Memory B cell (primary cell): ENCODE measurements around the gene DMAC1.

ENCODE experiments used
- ATAC-seq: fragments of 150-1000 bp; cut with Tn5 transposase; 2 replicates; pipeline ENCODE4 v1.10.0; 2021; ENCODE audit warnings: low read depth, mild to moderate bottlenecking, moderate library complexity
- DNase-seq, 2 donors: peaks; one replicate each; pipeline ENCODE4 v3.0.0; 2022; ENCODE audit warnings: low spot score in 2 of 2
- H3K27ac Mint-ChIP-seq: one replicate; pipeline ENCODE4 v1.8.0; 2022; ENCODE audit warnings: mild to moderate bottlenecking, moderate library complexity, mixed read lengths
- H3K27me3 Mint-ChIP-seq: one replicate; pipeline ENCODE4 v1.8.0; 2022; ENCODE audit warnings: mixed read lengths
- H3K36me3 Mint-ChIP-seq: one replicate; pipeline ENCODE4 v1.8.0; 2022; ENCODE audit warnings: mild to moderate bottlenecking, mixed read lengths
- H3K4me1 Mint-ChIP-seq: one replicate; pipeline ENCODE4 v1.8.0; 2022; ENCODE audit warnings: mixed read lengths
- H3K4me3 Mint-ChIP-seq: one replicate; pipeline ENCODE4 v1.8.0; 2022; ENCODE audit warnings: mild to moderate bottlenecking, moderate library complexity, mixed read lengths
- H3K9me3 Mint-ChIP-seq: one replicate; pipeline ENCODE4 v1.8.0; 2022; ENCODE audit warnings: mixed read lengths

Gene DMAC1

DNA sequence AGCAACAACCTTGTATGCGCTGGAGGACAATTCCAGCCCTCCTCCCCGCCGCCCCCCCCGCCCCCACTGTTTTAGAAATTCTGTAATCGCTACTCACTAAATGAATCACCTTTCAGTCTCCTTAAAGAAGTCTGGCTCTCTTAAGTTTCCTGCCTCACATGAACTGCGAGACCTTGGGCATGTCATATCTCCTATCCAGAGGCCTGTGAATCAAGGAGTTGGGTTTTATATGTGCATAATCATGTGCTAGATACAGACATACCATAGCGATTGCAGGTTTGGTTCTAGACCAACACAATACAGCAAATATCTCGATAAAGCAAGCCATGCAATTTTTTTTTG lies 337 bp upstream of the DMAC1 start:
- H3K4me1 Mint-ChIP-seq: peaks cover 10% of the 10 kb centered on the region
- ATAC-seq (no peak), DNase-seq (no peak)
- H3K36me3 Mint-ChIP-seq: peaks cover 12% of the 10 kb centered on the region
- H3K4me3 Mint-ChIP-seq: peak overlapping the region; percentile 93
- H3K27ac Mint-ChIP-seq: peak overlapping the region; percentile 90
- H3K27me3 Mint-ChIP-seq: no peaks in the 10 kb centered on the region
- H3K9me3 Mint-ChIP-seq: no peaks in the 10 kb centered on the region

DNA sequence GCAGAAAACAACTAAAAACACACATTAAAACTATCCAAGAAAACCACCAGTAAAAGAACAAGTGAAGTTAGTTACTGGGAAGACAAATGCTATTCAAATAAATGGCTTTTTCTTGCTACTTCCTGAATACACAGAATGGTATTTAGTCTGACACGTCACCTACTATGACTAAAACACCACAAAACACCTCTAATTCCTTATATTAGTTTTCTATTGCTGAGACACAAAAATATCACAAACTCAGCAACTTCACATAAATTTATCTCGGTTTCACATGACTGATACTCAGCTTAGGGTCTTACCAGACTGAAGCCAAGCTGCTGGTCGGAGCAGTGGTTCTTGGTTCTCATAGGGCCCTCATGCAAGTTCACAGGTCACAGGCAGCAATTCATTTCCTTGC lies 5.4 kb downstream of the DMAC1 start:
- Mint-ChIP-seq H3K27me3 (no peaks in the 10 kb centered on the region), H3K36me3 (peaks cover 29% of the 10 kb centered on the region), H3K4me1 (peaks cover 20% of the 10 kb centered on the region), H3K27ac (no peak overlapping the region), H3K4me3 (no peak overlapping the region), H3K9me3 (no peaks in the 10 kb centered on the region)
- DNase-seq (no peak), ATAC-seq (no peak)

GRCh38 chr9:7791394-7791793 lies 8.2 kb downstream of the DMAC1 start:
- no peak overlapping the region for H3K27ac Mint-ChIP-seq
- ATAC-seq (no peak), DNase-seq (no peak)
- peaks cover 13% of the 10 kb centered on the region for H3K4me1 Mint-ChIP-seq
- no peaks in the 10 kb centered on the region for H3K9me3 Mint-ChIP-seq
- peaks cover 22% of the 10 kb centered on the region for H3K36me3 Mint-ChIP-seq
- no peak overlapping the region for H3K4me3 Mint-ChIP-seq
- no peaks in the 10 kb centered on the region for H3K27me3 Mint-ChIP-seq

DNA sequence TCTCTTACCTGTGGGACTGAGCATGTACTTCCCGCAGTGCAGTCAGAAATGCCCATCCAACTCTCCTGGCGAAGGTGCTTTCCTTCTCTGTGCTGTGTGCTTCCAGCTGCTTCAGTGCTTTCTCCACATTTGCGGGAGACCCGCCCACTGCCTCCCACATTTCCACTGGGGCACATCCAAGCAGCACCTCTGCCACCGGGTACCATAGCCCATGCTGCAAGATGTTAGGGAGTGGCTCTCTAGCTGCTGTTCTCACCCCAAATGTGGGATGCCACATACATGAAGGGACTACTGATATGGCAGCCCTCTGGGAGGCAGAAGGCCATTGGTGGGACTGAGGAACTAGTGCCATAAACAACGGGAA lies 8.8 kb downstream of the DMAC1 start:
- peaks cover 20% of the 10 kb centered on the region for H3K36me3 Mint-ChIP-seq
- ATAC-seq: no peak
- no peak for DNase-seq
- H3K4me3 Mint-ChIP-seq: no peak overlapping the region
- peaks cover 13% of the 10 kb centered on the region for H3K4me1 Mint-ChIP-seq
- H3K9me3 Mint-ChIP-seq: no peaks in the 10 kb centered on the region
- H3K27me3 Mint-ChIP-seq: no peaks in the 10 kb centered on the region
- H3K27ac Mint-ChIP-seq: no peak overlapping the region

- Mint-ChIP-seq H3K27me3 (no peaks in the 10 kb centered on the region), H3K9me3 (no peaks in the 10 kb centered on the region), H3K27ac (no peak overlapping the region), H3K36me3 (peaks cover 18% of the 10 kb centered on the region), H3K4me3 (no peak overlapping the region), H3K4me1 (peaks cover 13% of the 10 kb centered on the region)
- DNase-seq (no peak), ATAC-seq (no peak)
Measured at GRCh38 chr9:7790022-7790818, 9.4 kb downstream of the DMAC1 start.

GRCh38 chr9:7788772-7789171 lies 10.8 kb downstream of the DMAC1 start:
- DNase-seq (no peak), ATAC-seq (no peak)
- Mint-ChIP-seq H3K27ac (no peak overlapping the region), H3K4me1 (peaks cover 11% of the 10 kb centered on the region), H3K9me3 (no peaks in the 10 kb centered on the region), H3K4me3 (no peak overlapping the region), H3K36me3 (peaks cover 16% of the 10 kb centered on the region), H3K27me3 (no peaks in the 10 kb centered on the region)

DNA sequence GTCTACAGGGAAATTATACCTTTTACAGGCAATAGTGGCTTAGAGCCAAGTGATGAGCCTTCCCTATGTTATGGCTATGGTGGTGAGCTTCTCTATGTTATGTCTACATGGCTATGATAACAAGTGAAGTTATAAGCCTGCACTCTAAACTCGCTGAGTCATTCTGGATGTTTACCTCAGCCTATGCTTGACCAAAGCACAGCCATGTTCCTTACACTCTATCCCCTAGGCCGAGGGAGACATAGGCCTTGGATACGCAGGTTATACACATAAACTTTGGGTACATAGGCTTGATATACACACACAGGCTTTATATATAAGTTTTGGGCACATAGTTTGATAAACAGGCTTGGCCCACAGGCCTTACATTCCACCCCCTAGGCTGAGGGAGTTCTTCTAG lies 13.8 kb downstream of the DMAC1 start:
- Mint-ChIP-seq H3K9me3 (no peaks in the 10 kb centered on the region), H3K27ac (no peak overlapping the region), H3K36me3 (no peaks in the 10 kb centered on the region), H3K27me3 (no peaks in the 10 kb centered on the region), H3K4me1 (no peaks in the 10 kb centered on the region), H3K4me3 (no peak overlapping the region)
- DNase-seq (no peak), ATAC-seq (no peak)

GRCh38 chr9:7784472-7784871 lies 15.1 kb downstream of the DMAC1 start:
- H3K9me3 Mint-ChIP-seq: no peaks in the 10 kb centered on the region
- no peak for ATAC-seq
- H3K27ac Mint-ChIP-seq: no peak overlapping the region
- H3K4me1 Mint-ChIP-seq: no peaks in the 10 kb centered on the region
- no peak overlapping the region for H3K4me3 Mint-ChIP-seq
- DNase-seq: no peak
- H3K27me3 Mint-ChIP-seq: no peaks in the 10 kb centered on the region
- H3K36me3 Mint-ChIP-seq: peaks cover 3% of the 10 kb centered on the region

DNA sequence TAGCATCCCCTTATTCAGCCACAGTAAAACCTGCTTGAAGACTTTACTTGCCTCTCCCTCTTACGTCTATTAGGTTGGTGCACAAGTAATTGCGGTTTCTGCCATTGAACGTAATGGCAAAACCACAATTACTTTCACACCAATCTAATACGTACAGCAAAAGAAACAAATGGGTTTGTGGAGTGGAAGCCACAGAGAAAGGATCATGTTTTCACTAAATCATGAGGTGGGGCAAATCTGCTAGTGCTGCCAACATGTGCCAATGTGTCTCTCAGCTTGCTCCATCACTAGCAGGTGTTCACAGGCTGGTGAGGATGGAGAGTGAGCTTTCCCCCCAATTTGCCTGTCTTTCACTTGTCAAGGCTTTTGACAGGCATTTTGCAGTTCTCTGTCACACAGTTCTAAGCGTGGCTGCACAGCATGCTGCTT lies 15.9 kb downstream of the DMAC1 start:
- Mint-ChIP-seq H3K27ac (no peak overlapping the region), H3K4me3 (no peak overlapping the region), H3K4me1 (no peaks in the 10 kb centered on the region), H3K36me3 (peaks cover 3% of the 10 kb centered on the region), H3K9me3 (no peaks in the 10 kb centered on the region), H3K27me3 (no peaks in the 10 kb centered on the region)
- DNase-seq (no peak), ATAC-seq (no peak)

DNA sequence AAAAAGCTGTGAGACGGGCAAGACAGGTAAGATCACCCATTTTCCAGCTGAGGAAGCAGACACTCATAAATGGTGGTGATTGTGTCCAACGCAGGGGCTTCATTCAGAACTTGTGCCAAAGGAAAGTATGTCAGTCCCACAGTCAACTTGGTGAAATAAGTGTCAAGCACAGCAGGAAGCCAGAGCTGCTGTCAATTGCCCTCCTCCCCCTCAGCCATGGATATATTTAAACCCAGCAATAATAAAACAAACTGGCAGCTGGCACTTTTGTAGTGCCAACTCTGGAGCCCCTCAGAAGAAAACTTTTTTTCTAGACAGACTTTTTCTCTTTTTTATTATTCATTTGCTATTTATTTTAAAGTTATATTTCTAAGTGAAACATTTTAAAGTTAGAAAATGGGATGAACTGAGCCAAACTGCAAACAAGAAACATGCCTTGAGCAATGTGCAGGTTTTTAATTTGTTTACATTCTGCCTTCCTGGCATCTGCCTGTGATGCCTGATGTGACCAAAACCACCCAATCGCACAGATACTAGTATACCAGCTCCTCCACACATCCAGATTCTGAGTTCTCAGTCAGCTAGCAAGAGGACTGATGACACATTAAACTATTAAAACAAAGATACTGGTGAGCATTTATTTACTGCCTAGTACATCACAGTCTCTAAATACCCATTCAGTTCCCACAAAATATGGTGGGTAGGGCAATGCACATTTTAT lies 17.0 kb downstream of the DMAC1 start:
- ATAC-seq (no peak), DNase-seq (no peak)
- no peak overlapping the region for H3K4me3 Mint-ChIP-seq
- no peaks in the 10 kb centered on the region for H3K4me1 Mint-ChIP-seq
- H3K27me3 Mint-ChIP-seq: no peaks in the 10 kb centered on the region
- H3K9me3 Mint-ChIP-seq: no peaks in the 10 kb centered on the region
- peaks cover 3% of the 10 kb centered on the region for H3K36me3 Mint-ChIP-seq
- no peak overlapping the region for H3K27ac Mint-ChIP-seq

- Mint-ChIP-seq H3K9me3 (no peaks in the 10 kb centered on the region), H3K27ac (no peak overlapping the region)
- ATAC-seq: no peak
Measured at GRCh38 chr9:7780261-7780988, 19.2 kb downstream of the DMAC1 start.

GRCh38 chr9:7778851-7779600 lies 20.6 kb downstream of the DMAC1 start:
- H3K4me1 Mint-ChIP-seq: no peaks in the 10 kb centered on the region
- no peak for DNase-seq
- peaks cover 3% of the 10 kb centered on the region for H3K36me3 Mint-ChIP-seq
- no peaks in the 10 kb centered on the region for H3K27me3 Mint-ChIP-seq
- no peaks in the 10 kb centered on the region for H3K9me3 Mint-ChIP-seq
- H3K27ac Mint-ChIP-seq: no peak overlapping the region
- no peak for ATAC-seq
- no peak overlapping the region for H3K4me3 Mint-ChIP-seq

More at GRCh38 chr9:7780261-7780988, 19.2 kb downstream of the DMAC1 start:
- Mint-ChIP-seq H3K4me1 (no peaks in the 10 kb centered on the region), H3K36me3 (peaks cover 3% of the 10 kb centered on the region), H3K27me3 (no peaks in the 10 kb centered on the region), H3K4me3 (no peak overlapping the region)
- no peak for DNase-seq

DNA sequence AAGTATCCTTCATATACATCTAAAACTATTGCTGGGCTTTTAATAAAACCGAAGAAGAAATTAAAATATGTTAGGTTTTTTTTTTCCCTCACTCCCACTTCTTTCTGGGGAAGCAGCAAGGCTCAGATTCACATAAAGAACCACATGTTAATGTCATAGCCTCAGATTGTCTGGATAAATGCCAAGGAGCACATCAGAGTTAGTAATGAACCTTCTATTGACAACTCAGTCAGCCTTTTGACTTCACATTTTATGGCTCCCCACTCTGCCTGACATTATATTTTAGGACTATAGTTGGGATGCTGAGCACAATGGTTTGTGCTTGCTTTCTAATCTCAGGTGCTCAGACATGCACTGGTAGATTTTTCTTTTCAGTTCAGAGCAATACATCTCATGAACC lies 21.8 kb downstream of the DMAC1 start:
- Mint-ChIP-seq H3K9me3 (no peaks in the 10 kb centered on the region), H3K27ac (no peak overlapping the region)
- no peak for DNase-seq

GRCh38 chr9:7770111-7770510 lies 29.5 kb downstream of the DMAC1 start:
- ATAC-seq (no peak), DNase-seq (no peak)
- peaks cover 2% of the 10 kb centered on the region for H3K9me3 Mint-ChIP-seq
- no peak overlapping the region for H3K4me3 Mint-ChIP-seq
- H3K27ac Mint-ChIP-seq: no peak overlapping the region
- no peaks in the 10 kb centered on the region for H3K4me1 Mint-ChIP-seq
- H3K36me3 Mint-ChIP-seq: peaks cover under 1% of the 10 kb centered on the region
- peaks cover 12% of the 10 kb centered on the region for H3K27me3 Mint-ChIP-seq

More for the DNA sequence above, 21.8 kb downstream of the DMAC1 start:
- Mint-ChIP-seq H3K4me3 (no peak overlapping the region), H3K27me3 (no peaks in the 10 kb centered on the region), H3K36me3 (peaks cover 3% of the 10 kb centered on the region), H3K4me1 (no peaks in the 10 kb centered on the region)
- ATAC-seq: no peak
